HG03520 (cell line): ENCODE data around the gene TSPAN9.

ENCODE experiments used
- ATAC-seq: cut with Tn5 transposase; IDR thresholded peaks from one replicate; pipeline ENCODE4 v1.9.1; 2021; ENCODE audit warnings: mild to moderate bottlenecking, moderate library complexity; ENCODE audit not compliant: unreplicated experiment

The TSPAN9 gene

GRCh38 chr12:3157581-3158323 is 80.6 kb downstream of the TSPAN9 start:
- no peak for ATAC-seq

GRCh38 chr12:3158851-3159465 is 81.8 kb downstream of the TSPAN9 start:
- no peak for ATAC-seq

GRCh38 chr12:3160081-3160480 is 82.9 kb downstream of the TSPAN9 start:
- ATAC-seq: no peak

GRCh38 chr12:3161861-3162260 is 84.7 kb downstream of the TSPAN9 start:
- no peak for ATAC-seq

- no peak for ATAC-seq
Measured at GRCh38 chr12:3164454-3165077, 87.4 kb downstream of the TSPAN9 start.

- ATAC-seq: no peak
Measured at GRCh38 chr12:3165078-3165980, 88.2 kb downstream of the TSPAN9 start.

GRCh38 chr12:3167636-3168035 is 90.5 kb downstream of the TSPAN9 start:
- ATAC-seq: no peak

GRCh38 chr12:3168223-3169221 is 91.3 kb downstream of the TSPAN9 start:
- no peak for ATAC-seq

GRCh38 chr12:3170423-3171194 is 93.4 kb downstream of the TSPAN9 start:
- ATAC-seq: no peak

- ATAC-seq: no peak
Measured at GRCh38 chr12:3171195-3171591, 94.0 kb downstream of the TSPAN9 start.

- no peak for ATAC-seq
Measured at GRCh38 chr12:3172124-3173007, 95.2 kb downstream of the TSPAN9 start.

GRCh38 chr12:3173008-3173553 is 95.9 kb downstream of the TSPAN9 start:
- ATAC-seq: no peak

- no peak for ATAC-seq
Measured at GRCh38 chr12:3173912-3174311, 96.7 kb downstream of the TSPAN9 start.

GRCh38 chr12:3175238-3175637 is 98.1 kb downstream of the TSPAN9 start:
- no peak for ATAC-seq

- ATAC-seq: no peak
Measured at GRCh38 chr12:3176754-3177153, 99.6 kb downstream of the TSPAN9 start.

- peak; percentile 48 for ATAC-seq
Measured at GRCh38 chr12:3177778-3178425, 100.7 kb downstream of the TSPAN9 start.

- ATAC-seq: no peak
Measured at GRCh38 chr12:3178671-3179313, 101.6 kb downstream of the TSPAN9 start.
